Measurements from ENCODE around the gene TRMT44.

TRMT44 gene

DNA sequence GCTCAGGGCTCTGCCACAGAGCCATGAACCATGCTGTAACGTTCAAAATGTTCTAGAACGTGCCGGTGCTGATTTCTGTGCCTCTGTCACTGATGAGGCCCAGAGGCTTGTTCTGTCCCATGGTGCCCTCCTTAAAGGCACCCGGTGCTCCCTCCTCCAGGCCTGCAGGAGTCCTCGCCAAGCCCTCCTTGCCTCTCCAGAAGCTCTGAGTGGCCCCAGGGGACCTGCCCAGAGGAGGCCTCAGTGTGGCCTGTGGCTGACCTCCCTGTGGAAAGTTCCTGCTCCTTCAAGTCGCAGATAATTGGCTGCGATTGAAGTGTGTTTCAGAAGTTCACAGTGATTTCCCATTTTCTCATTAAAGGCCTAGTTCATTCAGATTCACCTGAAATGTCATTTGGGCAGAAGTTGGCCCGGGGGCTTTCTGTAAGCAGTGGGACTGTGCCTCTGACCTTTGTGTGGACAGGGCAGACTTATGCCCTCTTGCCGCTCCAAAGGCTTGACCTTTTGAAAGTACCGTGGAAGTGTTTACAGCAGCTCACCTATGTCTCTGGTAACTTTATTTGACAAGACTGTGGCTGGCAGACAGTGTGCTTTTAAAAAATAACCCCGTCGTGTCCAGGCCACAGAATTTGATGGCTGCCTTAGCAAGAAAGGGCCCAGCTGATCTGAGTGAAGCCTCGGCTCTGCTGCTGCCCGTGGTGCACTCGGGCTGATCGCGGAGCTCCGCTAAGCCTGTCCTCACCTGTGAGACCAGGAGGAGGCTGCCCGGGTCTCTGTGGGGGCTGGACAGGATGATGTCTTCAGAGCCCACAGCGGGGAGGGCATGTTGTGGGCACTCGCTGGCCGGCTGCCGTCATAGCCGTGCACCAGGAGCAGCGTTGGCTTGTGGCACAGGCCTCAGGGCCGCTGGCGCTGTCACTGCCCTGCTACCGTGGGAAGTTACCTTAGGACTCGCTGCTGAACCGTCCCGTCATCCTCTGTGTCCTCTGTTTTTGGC is 25.3 kb downstream of the TRMT44 start:
- no peak for DNase-seq
- Histone ChIP-seq H3K27me3 (no peaks in the 10 kb centered on the region), H3K9me3 (no peaks in the 10 kb centered on the region), H3K36me3 (peaks cover 37% of the 10 kb centered on the region), H3K4me3 (ENCODE audit: low read depth, low read length) (no peak overlapping the region), H3K4me1 (no peaks in the 10 kb centered on the region)
- no peak for TF ChIP-seq CTCF (IDR thresholded peaks at IDR 0.05; ENCODE audit: low read depth, low read length)

- no peaks in the 10 kb centered on the region for H3K27me3 ChIP-seq
- H3K4me1 ChIP-seq = no peaks in the 10 kb centered on the region
- no peaks in the 10 kb centered on the region for H3K9me3 ChIP-seq
- no peak for TF ChIP-seq CTCF (IDR thresholded peaks at IDR 0.05; ENCODE audit: low read depth, low read length)
- peaks cover 37% of the 10 kb centered on the region for H3K36me3 ChIP-seq
- no peak for DNase-seq
- H3K4me3 ChIP-seq (ENCODE audit: low read depth, low read length) = no peak overlapping the region
Measured at GRCh38 chr4:8467016-8467415, 26.4 kb downstream of the TRMT44 start.

- Histone ChIP-seq H3K4me3 (ENCODE audit: low read depth, low read length) (no peak overlapping the region), H3K36me3 (peaks cover 37% of the 10 kb centered on the region), H3K4me1 (no peaks in the 10 kb centered on the region), H3K9me3 (no peaks in the 10 kb centered on the region), H3K27me3 (no peaks in the 10 kb centered on the region)
- peak; percentile 76 for DNase-seq
- peak; percentile 98 for TF ChIP-seq CTCF (IDR thresholded peaks at IDR 0.05; ENCODE audit: low read depth, low read length)
Measured at GRCh38 chr4:8468746-8469535, 28.4 kb downstream of the TRMT44 start.

DNA sequence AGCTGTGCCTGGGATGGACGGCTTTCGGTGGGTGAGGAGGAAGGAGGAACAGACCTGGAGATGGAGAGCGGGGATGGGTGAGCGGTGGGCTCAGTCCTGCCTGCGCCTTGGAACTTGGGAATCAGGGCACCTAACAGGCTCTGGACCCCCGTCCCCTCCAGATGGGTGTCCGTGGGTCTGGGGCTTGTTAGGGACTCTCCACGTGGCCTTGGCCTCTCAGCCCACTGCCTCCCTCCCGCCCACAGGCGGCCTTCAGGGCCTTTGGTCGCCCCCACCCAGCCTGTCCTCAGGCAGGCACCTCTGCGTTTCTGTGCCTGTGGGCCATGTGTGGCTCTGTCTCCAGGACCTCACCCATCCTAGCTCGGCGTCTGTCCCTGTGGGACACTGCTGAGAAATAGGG is 29.0 kb downstream of the TRMT44 start:
- no peak for TF ChIP-seq CTCF (IDR thresholded peaks at IDR 0.05; ENCODE audit: low read depth, low read length)

DNA sequence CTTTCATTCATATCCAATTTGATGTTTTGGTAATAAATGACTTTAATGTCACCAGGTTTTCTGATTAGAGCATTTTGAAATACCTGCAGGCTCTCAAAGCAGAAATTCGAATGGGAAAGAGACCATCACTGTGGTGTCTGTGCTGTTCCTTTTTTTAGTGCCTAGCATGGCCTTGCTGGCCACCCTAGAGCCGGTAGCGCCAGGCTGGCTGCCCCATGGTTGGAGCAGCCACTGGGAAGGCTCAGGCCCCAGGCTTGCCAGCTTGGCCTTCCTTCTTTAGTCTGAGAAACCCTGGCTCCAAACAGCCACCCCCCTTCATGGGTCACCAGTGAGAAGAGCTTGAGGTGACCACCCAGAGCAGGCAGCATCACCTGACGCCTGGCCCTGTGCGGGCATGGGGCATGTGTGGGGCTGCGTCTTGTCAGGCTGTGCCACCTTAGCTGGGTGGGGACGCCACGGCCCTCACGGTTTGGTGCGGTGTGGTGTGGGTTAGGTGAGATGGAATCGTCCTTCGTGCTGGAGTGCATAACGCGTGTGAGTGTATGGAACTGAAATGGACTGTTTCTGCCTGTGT is 30.0 kb downstream of the TRMT44 start:
- TF ChIP-seq CTCF (IDR thresholded peaks at IDR 0.05; ENCODE audit: low read depth, low read length) = no peak
- H3K36me3 ChIP-seq = peaks cover 31% of the 10 kb centered on the region
- no peaks in the 10 kb centered on the region for H3K27me3 ChIP-seq
- no peak overlapping the region for H3K4me3 ChIP-seq (ENCODE audit: low read depth, low read length)
- H3K4me1 ChIP-seq = no peaks in the 10 kb centered on the region
- no peak for DNase-seq
- H3K9me3 ChIP-seq = no peaks in the 10 kb centered on the region

More for the DNA sequence above, 29.0 kb downstream of the TRMT44 start:
- Histone ChIP-seq H3K4me3 (ENCODE audit: low read depth, low read length) (no peak overlapping the region), H3K36me3 (peaks cover 37% of the 10 kb centered on the region), H3K27me3 (no peaks in the 10 kb centered on the region), H3K4me1 (no peaks in the 10 kb centered on the region), H3K9me3 (no peaks in the 10 kb centered on the region)
- DNase-seq = no peak

Measured in BE2C (cell line).